Skeletal muscle cell (primary cell): ENCODE results near the gene NR0B2.

Experiments
- DNase-seq: peaks from one replicate; pipeline ENCODE4 v3.0.0-alpha.2; 2010; ENCODE audit warnings: low read depth
- H3K4me3 ChIP-seq: 2 replicates; pipeline ENCODE4 v1.5.1; 2011; ENCODE audit warnings: low read depth, mild to moderate bottlenecking, control low read depth, low read length, moderate library complexity

NR0B2 gene

GRCh38 chr1:26938659-26939025 is 24.9 kb upstream of the NR0B2 start:
- DNase-seq = no peak
- no peak overlapping the region for H3K4me3 ChIP-seq

- no peak overlapping the region for H3K4me3 ChIP-seq
- no peak for DNase-seq
Observed at GRCh38 chr1:26938004-26938658, 24.4 kb upstream of the NR0B2 start.

- no peak overlapping the region for H3K4me3 ChIP-seq
- DNase-seq = no peak
Observed at GRCh38 chr1:26936823-26937222, 23.0 kb upstream of the NR0B2 start.

- H3K4me3 ChIP-seq = no peak overlapping the region
- DNase-seq = no peak
Observed at GRCh38 chr1:26932531-26932930, 18.8 kb upstream of the NR0B2 start.

GRCh38 chr1:26923711-26924110 is 9.9 kb upstream of the NR0B2 start:
- H3K4me3 ChIP-seq = no peak overlapping the region
- DNase-seq = no peak

GRCh38 chr1:26922901-26923300 is 9.1 kb upstream of the NR0B2 start:
- H3K4me3 ChIP-seq = peak overlapping the region; percentile 91
- DNase-seq = no peak

- DNase-seq = no peak
- H3K4me3 ChIP-seq = peak overlapping the region; percentile 91
Observed at GRCh38 chr1:26922431-26922729, 8.6 kb upstream of the NR0B2 start.

GRCh38 chr1:26921540-26922430 is 8.0 kb upstream of the NR0B2 start, which contains the start of gene NUDC:
Gene NUDC, plus strand, starts transcription at chr1:26921743. Its CDS starts 106 bp downstream, at chr1:26921849.
- peak within 1 kb of the TSS; percentile 91 for H3K4me3 ChIP-seq
- peak; percentile 87 for DNase-seq

GRCh38 chr1:26921126-26921539 is 7.4 kb upstream of the NR0B2 start:
- no peak for DNase-seq
- peak overlapping the region; percentile 91 for H3K4me3 ChIP-seq

- H3K4me3 ChIP-seq = no peak overlapping the region
- DNase-seq = no peak
Observed at GRCh38 chr1:26915204-26915842, 1.5 kb upstream of the NR0B2 start.

GRCh38 chr1:26913389-26913753 is 404 bp downstream of the NR0B2 start:
- DNase-seq = no peak
- H3K4me3 ChIP-seq = no peak overlapping the region

GRCh38 chr1:26912147-26912490 is 1.7 kb downstream of the NR0B2 start:
- H3K4me3 ChIP-seq = no peak overlapping the region
- no peak for DNase-seq

- no peak overlapping the region for H3K4me3 ChIP-seq
- DNase-seq = no peak
Observed at GRCh38 chr1:26911399-26912146, 2.2 kb downstream of the NR0B2 start.

- DNase-seq = no peak
- H3K4me3 ChIP-seq = no peak overlapping the region
Observed at GRCh38 chr1:26910343-26911160, 3.2 kb downstream of the NR0B2 start.

GRCh38 chr1:26909951-26910342 is 3.8 kb downstream of the NR0B2 start:
- H3K4me3 ChIP-seq = no peak overlapping the region
- DNase-seq = no peak

- no peak overlapping the region for H3K4me3 ChIP-seq
- peak; percentile 43 for DNase-seq
Observed at GRCh38 chr1:26907071-26907917, 6.5 kb downstream of the NR0B2 start.

- DNase-seq = no peak
Observed at GRCh38 chr1:26900815-26901511, 12.8 kb downstream of the NR0B2 start.

More at GRCh38 chr1:26900815-26901511, 12.8 kb downstream of the NR0B2 start:
- H3K4me3 ChIP-seq = peak overlapping the region; percentile 87
